ENCODE results near the gene MUC7. TPM values are rescaled to one million over a fixed set of nuclear protein-coding genes. Genes with fewer than 3 reads are reported as not detected.

Gene MUC7
- not detected in 5 replicates for total RNA-seq (2022; extraction: Qiagen RNA extraction)

DNA sequence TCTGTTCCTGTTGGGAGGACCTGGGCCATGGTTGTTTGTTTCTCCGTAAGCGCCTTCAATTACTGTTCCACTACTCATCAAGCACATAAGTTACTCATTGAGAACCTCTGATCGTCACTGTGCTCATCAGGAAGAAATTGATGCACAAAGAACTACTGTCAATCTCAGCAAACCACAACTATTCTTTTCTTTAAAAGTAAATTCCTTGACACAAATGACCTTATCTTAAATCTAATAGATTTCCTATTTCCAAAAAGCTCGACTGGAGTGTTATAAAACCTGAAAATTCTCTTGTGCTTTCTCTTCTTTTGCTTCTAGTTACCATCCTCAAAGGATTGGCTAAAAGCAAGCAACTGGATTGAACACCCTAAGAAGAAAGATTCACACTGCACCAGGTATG is at the start of gene MUC7:
Gene MUC7, plus strand, starts transcription at position 301 of the 400 bp plus-strand sequence. CDS start 1,825 bp downstream, outside the sequence.

DNA sequence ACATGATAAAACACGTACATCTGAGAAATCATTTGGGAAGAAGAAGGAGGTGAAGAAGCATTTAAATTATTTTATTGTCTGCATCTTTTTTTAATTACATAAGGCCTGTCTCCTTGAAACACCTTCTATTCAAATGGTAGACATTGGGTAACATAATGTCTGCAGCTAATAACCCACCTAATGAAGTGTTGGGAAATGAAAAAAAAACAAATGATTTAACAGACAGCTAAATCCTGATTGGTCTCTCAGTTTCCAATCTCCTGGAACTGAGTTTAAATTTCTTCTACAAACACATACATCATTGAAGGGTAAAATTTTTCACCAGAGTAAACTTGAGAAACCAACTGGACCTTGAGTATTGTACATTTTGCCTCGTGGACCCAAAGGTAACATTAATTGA is 46.3 kb downstream of the MUC7 start, which contains the start of gene AMTN:
Gene AMTN, plus strand, starts transcription at position 301 of the 400 bp plus-strand sequence. CDS start 209 bp downstream, outside the sequence.

Other genes with a start within 250 kb of the MUC7 start
- gene FDCSP, start 246.1 kb upstream of the MUC7 start, total RNA-seq (2022; extraction: Qiagen RNA extraction) = not detected in 5 replicates
- not detected in 5 replicates for gene CSN3, start 229.6 kb upstream of the MUC7 start, total RNA-seq (2022; extraction: Qiagen RNA extraction)
- gene CABS1, start 137.2 kb upstream of the MUC7 start, total RNA-seq (2022; extraction: Qiagen RNA extraction) = not detected in 5 replicates
- gene SMR3A, start 111.4 kb upstream of the MUC7 start, total RNA-seq (2022; extraction: Qiagen RNA extraction) = not detected in 5 replicates
- not detected in 5 replicates for gene SMR3B, start 89.1 kb upstream of the MUC7 start, total RNA-seq (2022; extraction: Qiagen RNA extraction)
- gene OPRPN, start 74.3 kb upstream of the MUC7 start, total RNA-seq (2022; extraction: Qiagen RNA extraction) = not detected in 5 replicates
- gene AMTN, start 46.4 kb downstream of the MUC7 start, total RNA-seq (2022; extraction: Qiagen RNA extraction) = not detected in 5 replicates
- gene AMBN, start 120.1 kb downstream of the MUC7 start, total RNA-seq (2022; extraction: Qiagen RNA extraction) = not detected in 5 replicates
- gene ENAM, start 156.5 kb downstream of the MUC7 start, total RNA-seq (2022; extraction: Qiagen RNA extraction) = 0.02 TPM in 1 of 5 replicates, not detected in the others
- 0.17 to 0.21 TPM (median 0.20 TPM) in 3 of 5 replicates, not detected in the others for gene JCHAIN, start 194.3 kb downstream of the MUC7 start, total RNA-seq (2022; extraction: Qiagen RNA extraction)
- gene UTP3, start 216.3 kb downstream of the MUC7 start, total RNA-seq (2022; extraction: Qiagen RNA extraction) = 33.8 to 45.5 TPM (median 34.6 TPM) in 5 replicates
- gene RUFY3, start 249.8 kb downstream of the MUC7 start, total RNA-seq (2022; extraction: Qiagen RNA extraction) = 6.9 to 11.2 TPM (median 7.9 TPM) in 5 replicates

Measured in A549 treated with Mapracorat at 1 μM for 4 hours (cell line).